ENCODE data around the gene HHIPL1. TPM values are rescaled to one million over a fixed set of nuclear protein-coding genes. Genes with fewer than 3 reads are reported as not detected.

HHIPL1 gene
- polyA plus RNA-seq, 2 of the 4 experiments (the other 2 are of a cell fraction): 0.19 to 0.23 TPM

DNA sequence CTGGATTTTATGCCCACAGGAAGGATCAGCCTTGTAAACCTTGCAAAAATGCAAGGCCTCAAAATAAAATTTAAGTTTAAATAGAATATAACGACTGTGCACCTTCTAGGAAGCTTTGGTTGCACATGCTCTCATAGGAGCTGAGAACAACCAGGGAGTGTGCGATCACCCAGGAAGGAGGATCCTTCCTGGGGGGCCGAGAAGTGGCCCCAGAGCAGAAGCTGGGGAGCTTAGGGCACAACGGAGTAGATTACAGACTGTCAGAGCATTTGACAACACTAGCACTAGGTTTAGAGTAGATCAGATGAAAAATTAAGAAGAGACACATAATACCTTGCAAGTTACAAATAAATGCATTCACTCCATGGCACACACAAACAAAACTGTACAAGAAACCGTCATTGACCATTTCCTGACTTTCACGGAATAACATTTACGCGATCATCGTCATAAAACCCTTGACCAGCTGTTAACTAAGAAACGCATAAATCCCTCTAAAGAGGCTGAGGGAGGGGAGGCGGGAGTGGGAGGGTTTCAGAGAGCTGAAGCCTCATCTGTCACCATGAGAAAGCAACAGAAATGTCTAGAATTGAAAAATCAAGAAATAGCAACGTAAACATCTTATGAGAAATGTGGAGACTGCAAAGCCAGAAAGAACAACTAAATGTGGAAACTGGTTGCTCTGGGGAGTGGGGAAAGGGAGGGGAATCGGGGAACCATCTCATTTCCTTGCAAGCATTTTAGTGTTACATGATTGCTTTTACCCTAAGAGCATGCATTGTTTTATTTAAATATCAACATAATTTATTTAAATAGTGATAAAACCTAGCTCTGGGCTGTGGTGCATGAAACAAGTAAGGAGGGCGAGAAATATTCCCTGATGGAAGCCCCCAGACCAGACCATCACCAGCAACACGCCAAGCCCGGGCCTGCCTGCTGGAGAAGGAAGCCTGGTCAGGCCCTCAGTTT is 27.8 kb upstream of the HHIPL1 start:
- TF ChIP-seq, protein P1, sequence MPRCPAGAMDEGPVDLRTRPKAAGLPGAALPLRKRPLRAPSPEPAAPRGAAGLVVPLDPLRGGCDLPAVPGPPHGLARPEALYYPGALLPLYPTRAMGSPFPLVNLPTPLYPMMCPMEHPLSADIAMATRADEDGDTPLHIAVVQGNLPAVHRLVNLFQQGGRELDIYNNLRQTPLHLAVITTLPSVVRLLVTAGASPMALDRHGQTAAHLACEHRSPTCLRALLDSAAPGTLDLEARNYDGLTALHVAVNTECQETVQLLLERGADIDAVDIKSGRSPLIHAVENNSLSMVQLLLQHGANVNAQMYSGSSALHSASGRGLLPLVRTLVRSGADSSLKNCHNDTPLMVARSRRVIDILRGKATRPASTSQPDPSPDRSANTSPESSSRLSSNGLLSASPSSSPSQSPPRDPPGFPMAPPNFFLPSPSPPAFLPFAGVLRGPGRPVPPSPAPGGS (IDR thresholded peaks at IDR 0.05): no peak
- TF ChIP-seq CEBPB (IDR thresholded peaks at IDR 0.05) (no peak), CHD4 (IDR thresholded peaks at IDR 0.05; ENCODE audit: borderline replicate concordance) (no peak), TP53 (CRISPR knock-in tag; IDR thresholded peaks at IDR 0.05) (no peak), HOXB13 (CRISPR knock-in tag; IDR thresholded peaks at IDR 0.05; ENCODE audit: low read depth) (no peak), POLR2A (IDR thresholded peaks at IDR 0.05; ENCODE audit: low read length) (no peak)
- TF ChIP-seq, protein P2, sequence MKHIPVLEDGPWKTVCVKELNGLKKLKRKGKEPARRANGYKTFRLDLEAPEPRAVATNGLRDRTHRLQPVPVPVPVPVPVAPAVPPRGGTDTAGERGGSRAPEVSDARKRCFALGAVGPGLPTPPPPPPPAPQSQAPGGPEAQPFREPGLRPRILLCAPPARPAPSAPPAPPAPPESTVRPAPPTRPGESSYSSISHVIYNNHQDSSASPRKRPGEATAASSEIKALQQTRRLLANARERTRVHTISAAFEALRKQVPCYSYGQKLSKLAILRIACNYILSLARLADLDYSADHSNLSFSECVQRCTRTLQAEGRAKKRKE (CRISPR knock-in tag; IDR thresholded peaks at IDR 0.05; ENCODE audit: low read depth): no peak
- TF ChIP-seq, protein P3, sequence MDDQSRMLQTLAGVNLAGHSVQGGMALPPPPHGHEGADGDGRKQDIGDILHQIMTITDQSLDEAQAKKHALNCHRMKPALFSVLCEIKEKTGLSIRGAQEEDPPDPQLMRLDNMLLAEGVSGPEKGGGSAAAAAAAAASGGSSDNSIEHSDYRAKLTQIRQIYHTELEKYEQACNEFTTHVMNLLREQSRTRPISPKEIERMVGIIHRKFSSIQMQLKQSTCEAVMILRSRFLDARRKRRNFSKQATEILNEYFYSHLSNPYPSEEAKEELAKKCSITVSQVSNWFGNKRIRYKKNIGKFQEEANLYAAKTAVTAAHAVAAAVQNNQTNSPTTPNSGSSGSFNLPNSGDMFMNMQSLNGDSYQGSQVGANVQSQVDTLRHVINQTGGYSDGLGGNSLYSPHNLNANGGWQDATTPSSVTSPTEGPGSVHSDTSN (IDR thresholded peaks at IDR 0.05): no peak
- TF ChIP-seq, protein P4, sequence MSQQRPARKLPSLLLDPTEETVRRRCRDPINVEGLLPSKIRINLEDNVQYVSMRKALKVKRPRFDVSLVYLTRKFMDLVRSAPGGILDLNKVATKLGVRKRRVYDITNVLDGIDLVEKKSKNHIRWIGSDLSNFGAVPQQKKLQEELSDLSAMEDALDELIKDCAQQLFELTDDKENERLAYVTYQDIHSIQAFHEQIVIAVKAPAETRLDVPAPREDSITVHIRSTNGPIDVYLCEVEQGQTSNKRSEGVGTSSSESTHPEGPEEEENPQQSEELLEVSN (IDR thresholded peaks at IDR 0.05; ENCODE audit: borderline replicate concordance, low read depth): no peak
- TF ChIP-seq, protein P5, sequence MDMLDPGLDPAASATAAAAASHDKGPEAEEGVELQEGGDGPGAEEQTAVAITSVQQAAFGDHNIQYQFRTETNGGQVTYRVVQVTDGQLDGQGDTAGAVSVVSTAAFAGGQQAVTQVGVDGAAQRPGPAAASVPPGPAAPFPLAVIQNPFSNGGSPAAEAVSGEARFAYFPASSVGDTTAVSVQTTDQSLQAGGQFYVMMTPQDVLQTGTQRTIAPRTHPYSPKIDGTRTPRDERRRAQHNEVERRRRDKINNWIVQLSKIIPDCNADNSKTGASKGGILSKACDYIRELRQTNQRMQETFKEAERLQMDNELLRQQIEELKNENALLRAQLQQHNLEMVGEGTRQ (IDR thresholded peaks at IDR 0.05): no peak
- no peak overlapping the region for H3K4me3 ChIP-seq
- ATAC-seq (no peak), FAIRE-seq (no peak), DNase-seq (ENCODE audit: low read depth in 1 of 2, low spot score in 1 of 2) (no peak)
- no peak overlapping the region for H3K27ac ChIP-seq
- no peak overlapping the region for H3K4me2 ChIP-seq
- H3K4me1 ChIP-seq: no peaks in the 10 kb centered on the region
- WGBS (ENCODE audit: missing lambda C conversion rate): 73% methylated on average over 16 of the region's 16 CpGs
- ChIA-PET CTCF (interaction anchor here (0.8 to 6.4 kb wide), 9 partner anchors 8 to 113 kb away, joined by 3 to 44 read pairs (median 7); partner anchors contain the start of gene CCDC85C), POLR2A (no interaction called here)
- no peaks in the 10 kb centered on the region for H3K9me3 ChIP-seq

DNA sequence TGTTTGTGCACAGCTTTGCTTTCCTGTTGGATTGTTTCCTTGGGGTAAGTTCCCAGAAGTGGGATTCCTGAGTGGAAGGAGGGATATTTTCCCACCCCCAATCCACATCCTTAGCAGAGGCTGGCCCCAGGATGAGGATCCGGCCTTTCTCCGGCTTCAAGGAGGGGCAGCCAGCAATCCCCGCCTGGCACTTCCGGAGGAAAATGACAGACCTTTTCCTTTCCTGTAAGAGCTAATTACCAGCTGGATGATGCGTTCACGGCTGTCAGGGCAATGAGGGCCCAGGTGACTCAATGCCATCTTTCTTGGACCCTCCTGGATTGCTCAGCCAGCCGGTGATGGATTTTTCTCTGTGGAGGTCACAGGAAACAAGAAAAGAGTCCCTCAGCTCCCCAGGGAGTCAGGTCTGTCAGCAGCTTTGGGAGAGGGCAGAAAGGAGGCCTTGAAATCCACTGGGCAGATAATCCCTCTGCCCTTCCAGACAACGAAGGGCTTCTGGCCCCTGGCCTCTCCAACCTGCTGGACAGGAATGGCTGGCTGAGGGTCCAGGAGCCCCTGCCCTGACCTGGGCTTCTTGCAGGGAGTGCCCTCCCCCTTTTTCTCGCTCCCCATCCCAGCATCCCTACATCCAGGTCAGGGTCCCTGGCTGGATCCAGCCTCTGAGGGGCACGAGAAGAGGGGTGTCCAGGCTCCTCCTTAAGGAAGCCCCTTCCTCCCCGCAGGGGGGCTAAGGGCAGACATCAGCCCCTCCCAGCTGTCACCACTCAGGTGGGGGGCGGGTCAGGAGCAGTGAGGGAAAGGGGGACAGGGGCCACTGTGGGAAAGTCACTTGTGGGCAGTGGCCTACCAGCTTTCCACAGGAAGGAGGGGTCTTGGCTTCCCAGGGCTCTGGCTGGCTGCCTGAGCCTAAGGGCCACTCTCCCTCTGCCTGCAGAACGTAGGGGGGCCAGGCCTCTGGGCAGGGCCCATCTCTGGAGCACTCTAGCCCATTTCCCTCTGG is 24.8 kb upstream of the HHIPL1 start:
- DNase-seq (ENCODE audit: low read depth in 1 of 2, low spot score in 1 of 2) (no peak), ATAC-seq (no peak), FAIRE-seq (no peak)
- CTCF ChIA-PET: interaction anchor here (0.6 to 6.4 kb wide), 11 partner anchors 9 to 103 kb away, joined by 3 to 44 read pairs (median 4); partner anchors contain the start of gene CCDC85C
- Histone ChIP-seq H3K9me3 (no peaks in the 10 kb centered on the region), H3K4me1 (no peaks in the 10 kb centered on the region), H3K27ac (no peak overlapping the region), H3K4me3 (no peak overlapping the region), H3K4me2 (no peak overlapping the region)
- POLR2A ChIA-PET: no interaction called here
- TF ChIP-seq, protein P1 (IDR thresholded peaks at IDR 0.05): no peak
- TF ChIP-seq CBX2 (IDR thresholded peaks at IDR 0.05; ENCODE audit: borderline replicate concordance, low read depth): no peak
- TF ChIP-seq MAFK (IDR thresholded peaks at IDR 0.05; ENCODE audit: partially characterized antibody): no peak
- no peak for TF ChIP-seq FOXS1 (CRISPR knock-in tag; IDR thresholded peaks at IDR 0.05)
- WGBS (ENCODE audit: missing lambda C conversion rate): 66% methylated on average over 11 of the region's 13 CpGs
